WTC11 (cell line): Measurements from ENCODE around the gene ADISSP. TPM values are rescaled to one million over a fixed set of nuclear protein-coding genes. Genes with fewer than 3 reads are reported as not detected.

ENCODE experiments used
- ATAC-seq: fragments of 200-7000 bp; cut with Tn5 transposase; 2 replicates; pipeline ENCODE4 v1.10.0; 2021; ENCODE audit warnings: mild to moderate bottlenecking, moderate library complexity
- CTCF ChIA-PET: fragments of 300-600 bp; sonication (Branson Sonifier 250); formaldehyde crosslinking; loops from one replicate; lab custom pipeline; 2021; ENCODE audit warnings: antibody characterized with exemption; lab: Charles Lee
- POLR2A ChIA-PET: fragments of 350-600 bp; sonication (Branson Sonifier 250); formaldehyde crosslinking; loops from one replicate; lab custom pipeline; 2021; ENCODE audit warnings: antibody characterized with exemption; lab: Charles Lee
- DNase-seq: peaks from one replicate; pipeline ENCODE4 v3.0.0; 2021; ENCODE audit warnings: low spot score
- H3K27ac Mint-ChIP-seq: 2 replicates; pipeline ENCODE4 v1.8.0; 2021; ENCODE audit warnings: mixed read lengths
- H3K27me3 Mint-ChIP-seq: 2 replicates; pipeline ENCODE4 v1.8.0; 2021; ENCODE audit warnings: low read depth, mild to moderate bottlenecking, moderate library complexity, mixed read lengths
- H3K36me3 Mint-ChIP-seq: 2 replicates; pipeline ENCODE4 v1.8.0; 2021; ENCODE audit warnings: mixed read lengths
- H3K4me1 Mint-ChIP-seq: 2 replicates; pipeline ENCODE4 v1.8.0; 2022; ENCODE audit warnings: mixed read lengths
- H3K4me3 Mint-ChIP-seq: 2 replicates; pipeline ENCODE4 v1.8.0; 2021; ENCODE audit warnings: mild to moderate bottlenecking, moderate library complexity, mixed read lengths
- H3K9me3 Mint-ChIP-seq: 2 replicates; pipeline ENCODE4 v1.8.0; 2021; ENCODE audit warnings: mixed read lengths
- ATF6 ChIP-seq: sonication (generic); formaldehyde crosslinking; IDR thresholded peaks from 2 replicates; pipeline ENCODE4 v1.8.1; 2023; ENCODE audit warnings: mild to moderate bottlenecking, missing genetic modification reagents
- CDX4 ChIP-seq: fragments of 250-450 bp; sonication (Bioruptor Pico); IDR thresholded peaks from 2 replicates; pipeline ENCODE4 v1.9.0; 2021; ENCODE audit warnings: moderate library complexity, mild to moderate bottlenecking, inconsistent platforms, borderline replicate concordance
- FOXK1 ChIP-seq: sonication (generic); formaldehyde crosslinking; IDR thresholded peaks from 2 replicates; pipeline ENCODE4 v1.8.0; 2022; ENCODE audit warnings: mild to moderate bottlenecking, moderate library complexity, missing genetic modification reagents
- FOXP1 ChIP-seq: sonication (generic); formaldehyde crosslinking; IDR thresholded peaks from 2 replicates; pipeline ENCODE4 v1.8.0; 2022; ENCODE audit warnings: missing genetic modification reagents, mild to moderate bottlenecking, moderate library complexity, borderline replicate concordance
- HMGA2 ChIP-seq: fragments of 250-450 bp; sonication (Bioruptor Pico); IDR thresholded peaks from 2 replicates; pipeline ENCODE4 v1.4.0; 2021; ENCODE audit warnings: mild to moderate bottlenecking, moderate library complexity
- IRF2 ChIP-seq: sonication (generic); formaldehyde crosslinking; IDR thresholded peaks from 2 replicates; pipeline ENCODE4 v1.8.0; 2022; ENCODE audit warnings: low read depth, missing genetic modification reagents, borderline replicate concordance
- JUN ChIP-seq: sonication (generic); formaldehyde crosslinking; IDR thresholded peaks from 2 replicates; pipeline ENCODE4 v1.8.0; 2023; ENCODE audit warnings: mild to moderate bottlenecking, missing genetic modification reagents
- KAT7 ChIP-seq: sonication (generic); formaldehyde crosslinking; IDR thresholded peaks from 2 replicates; pipeline ENCODE4 v1.8.1; 2023; ENCODE audit warnings: missing genetic modification reagents, mild to moderate bottlenecking, borderline replicate concordance
- NFE2L1 ChIP-seq: sonication (generic); formaldehyde crosslinking; IDR thresholded peaks from 2 replicates; pipeline ENCODE4 v1.8.1; 2023; ENCODE audit warnings: missing genetic modification reagents
- PRDM15 ChIP-seq: sonication (generic); formaldehyde crosslinking; IDR thresholded peaks from 2 replicates; pipeline ENCODE4 v1.8.0; 2022; ENCODE audit warnings: missing genetic modification reagents
- RELA ChIP-seq: sonication (generic); formaldehyde crosslinking; IDR thresholded peaks from 2 replicates; pipeline ENCODE4 v1.8.1; 2022; ENCODE audit warnings: missing genetic modification reagents, mild to moderate bottlenecking, borderline replicate concordance
- RORB ChIP-seq: fragments of 250-450 bp; sonication (Bioruptor Pico); IDR thresholded peaks from 2 replicates; pipeline ENCODE4 v1.9.0; 2021; ENCODE audit warnings: mild to moderate bottlenecking
- TEAD1 ChIP-seq: sonication (generic); formaldehyde crosslinking; IDR thresholded peaks from 2 replicates; pipeline ENCODE4 v1.8.0; 2022; ENCODE audit warnings: mild to moderate bottlenecking, missing genetic modification reagents
- ZNF138 ChIP-seq: sonication (generic); formaldehyde crosslinking; conservative IDR thresholded peaks from 2 replicates; pipeline ENCODE4 v1.8.1; 2022; ENCODE audit warnings: mild to moderate bottlenecking, moderate library complexity, missing genetic modification reagents
- ZNF219 ChIP-seq: sonication (generic); formaldehyde crosslinking; IDR thresholded peaks from 2 replicates; pipeline ENCODE4 v1.8.0; 2023; ENCODE audit warnings: missing genetic modification reagents, mild to moderate bottlenecking, borderline replicate concordance
- ZNF396 ChIP-seq: fragments of 250-450 bp; sonication (Bioruptor Pico); IDR thresholded peaks from 2 replicates; pipeline ENCODE4 v1.8.0; 2021; ENCODE audit warnings: mild to moderate bottlenecking, moderate library complexity, borderline replicate concordance
- ZNF671 ChIP-seq: fragments of 250-450 bp; sonication (Bioruptor Pico); IDR thresholded peaks from 2 replicates; pipeline ENCODE4 v1.8.0; 2021; ENCODE audit warnings: mild to moderate bottlenecking
- total RNA-seq: library from RNA; stranded (reverse); gene quantifications from 3 replicates; pipeline ENCODE4 v1.2.3, GENCODE V29; 2021
- TF ChIP-seq, protein P1 (sequence below): sonication (generic); formaldehyde crosslinking; IDR thresholded peaks from 2 replicates; pipeline ENCODE4 v1.8.1; 2023; ENCODE audit warnings: mild to moderate bottlenecking, missing genetic modification reagents, borderline replicate concordance
- TF ChIP-seq, protein P2 (sequence below): sonication (generic); formaldehyde crosslinking; IDR thresholded peaks from 2 replicates; pipeline ENCODE4 v1.8.1; 2022; ENCODE audit warnings: low read depth, mild to moderate bottlenecking, moderate library complexity, missing genetic modification reagents, borderline replicate concordance

The ADISSP gene
- total RNA-seq, 1 experiment from 2014 or later: 129 TPM

DNA sequence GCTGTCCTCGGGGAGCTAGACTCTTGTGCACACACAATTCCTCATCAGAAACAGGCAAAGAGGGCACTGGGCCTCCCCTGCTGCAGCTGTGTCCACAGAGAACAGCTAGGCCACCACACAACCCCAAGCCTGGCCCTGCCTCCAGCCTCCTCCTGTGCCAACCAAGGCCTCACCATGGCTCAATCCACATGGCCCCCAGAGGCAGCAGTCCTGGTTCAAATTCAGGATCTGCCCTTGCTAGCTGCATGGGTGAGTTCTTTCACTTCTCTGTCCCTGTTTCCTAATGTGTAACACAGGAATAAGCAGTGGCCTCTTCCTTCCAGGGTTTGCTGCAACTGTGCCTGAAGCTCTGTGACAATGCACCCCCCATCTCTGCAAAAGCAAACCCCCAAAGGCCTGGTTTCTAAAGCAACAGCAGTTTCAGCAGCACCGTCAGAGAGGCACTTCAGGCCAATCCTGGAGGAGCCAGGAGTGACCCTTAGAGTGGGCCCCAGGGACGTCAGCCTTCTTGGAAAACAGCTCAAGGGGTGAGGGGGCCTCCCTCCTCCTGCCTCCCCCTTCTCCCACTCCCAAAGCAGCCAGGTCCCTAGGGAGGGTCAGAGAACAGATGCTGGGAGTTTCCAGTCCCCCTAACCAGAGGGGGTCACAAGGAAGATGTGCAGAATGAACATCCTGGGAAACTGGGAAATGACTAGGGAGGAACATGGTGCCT lies 2.2 kb downstream of the ADISSP start (continued):
- TF ChIP-seq, protein P1, sequence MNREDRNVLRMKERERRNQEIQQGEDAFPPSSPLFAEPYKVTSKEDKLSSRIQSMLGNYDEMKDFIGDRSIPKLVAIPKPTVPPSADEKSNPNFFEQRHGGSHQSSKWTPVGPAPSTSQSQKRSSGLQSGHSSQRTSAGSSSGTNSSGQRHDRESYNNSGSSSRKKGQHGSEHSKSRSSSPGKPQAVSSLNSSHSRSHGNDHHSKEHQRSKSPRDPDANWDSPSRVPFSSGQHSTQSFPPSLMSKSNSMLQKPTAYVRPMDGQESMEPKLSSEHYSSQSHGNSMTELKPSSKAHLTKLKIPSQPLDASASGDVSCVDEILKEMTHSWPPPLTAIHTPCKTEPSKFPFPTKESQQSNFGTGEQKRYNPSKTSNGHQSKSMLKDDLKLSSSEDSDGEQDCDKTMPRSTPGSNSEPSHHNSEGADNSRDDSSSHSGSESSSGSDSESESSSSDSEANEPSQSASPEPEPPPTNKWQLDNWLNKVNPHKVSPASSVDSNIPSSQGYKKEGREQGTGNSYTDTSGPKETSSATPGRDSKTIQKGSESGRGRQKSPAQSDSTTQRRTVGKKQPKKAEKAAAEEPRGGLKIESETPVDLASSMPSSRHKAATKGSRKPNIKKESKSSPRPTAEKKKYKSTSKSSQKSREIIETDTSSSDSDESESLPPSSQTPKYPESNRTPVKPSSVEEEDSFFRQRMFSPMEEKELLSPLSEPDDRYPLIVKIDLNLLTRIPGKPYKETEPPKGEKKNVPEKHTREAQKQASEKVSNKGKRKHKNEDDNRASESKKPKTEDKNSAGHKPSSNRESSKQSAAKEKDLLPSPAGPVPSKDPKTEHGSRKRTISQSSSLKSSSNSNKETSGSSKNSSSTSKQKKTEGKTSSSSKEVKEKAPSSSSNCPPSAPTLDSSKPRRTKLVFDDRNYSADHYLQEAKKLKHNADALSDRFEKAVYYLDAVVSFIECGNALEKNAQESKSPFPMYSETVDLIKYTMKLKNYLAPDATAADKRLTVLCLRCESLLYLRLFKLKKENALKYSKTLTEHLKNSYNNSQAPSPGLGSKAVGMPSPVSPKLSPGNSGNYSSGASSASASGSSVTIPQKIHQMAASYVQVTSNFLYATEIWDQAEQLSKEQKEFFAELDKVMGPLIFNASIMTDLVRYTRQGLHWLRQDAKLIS (CRISPR knock-in tag): no peak
- TF ChIP-seq, protein P2, sequence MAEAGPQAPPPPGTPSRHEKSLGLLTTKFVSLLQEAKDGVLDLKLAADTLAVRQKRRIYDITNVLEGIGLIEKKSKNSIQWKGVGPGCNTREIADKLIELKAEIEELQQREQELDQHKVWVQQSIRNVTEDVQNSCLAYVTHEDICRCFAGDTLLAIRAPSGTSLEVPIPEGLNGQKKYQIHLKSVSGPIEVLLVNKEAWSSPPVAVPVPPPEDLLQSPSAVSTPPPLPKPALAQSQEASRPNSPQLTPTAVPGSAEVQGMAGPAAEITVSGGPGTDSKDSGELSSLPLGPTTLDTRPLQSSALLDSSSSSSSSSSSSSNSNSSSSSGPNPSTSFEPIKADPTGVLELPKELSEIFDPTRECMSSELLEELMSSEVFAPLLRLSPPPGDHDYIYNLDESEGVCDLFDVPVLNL (CRISPR knock-in tag): no peak
- TF ChIP-seq ZNF671 (CRISPR knock-in tag): no peak
- no peak for TF ChIP-seq CDX4 (CRISPR knock-in tag)
- TF ChIP-seq TEAD1 (CRISPR knock-in tag): no peak
- TF ChIP-seq FOXK1 (CRISPR knock-in tag): no peak
- TF ChIP-seq KAT7: no peak
- TF ChIP-seq, all 79 proteins: peak for 0

GRCh38 chr20:3764659-3765058 lies 2.9 kb downstream of the ADISSP start:
- no peaks in the 10 kb centered on the region for H3K9me3 Mint-ChIP-seq
- DNase-seq (no peak), ATAC-seq (no peak)
- H3K4me1 Mint-ChIP-seq: peaks cover 22% of the 10 kb centered on the region
- no peaks in the 10 kb centered on the region; the same call in 1 of the 2 replicates for H3K27me3 Mint-ChIP-seq
- H3K27ac Mint-ChIP-seq: no peak overlapping the region
- H3K4me3 Mint-ChIP-seq: no peak overlapping the region
- peaks cover 3% of the 10 kb centered on the region for H3K36me3 Mint-ChIP-seq
- CTCF ChIA-PET: interaction anchor here (8.1 kb wide), 1 partner anchor 13 kb away, joined by 195 read pairs; no protein-coding TSS in a partner anchor
- POLR2A ChIA-PET: no interaction called here
- TF ChIP-seq ZNF138 (CRISPR knock-in tag) (no peak), ZNF219 (CRISPR knock-in tag) (no peak), PRDM15 (CRISPR knock-in tag) (no peak), HMGA2 (no peak), FOXP1 (CRISPR knock-in tag) (no peak), JUN (no peak), ATF6 (CRISPR knock-in tag) (no peak), RORB (no peak), IRF2 (no peak), NFE2L1 (CRISPR knock-in tag) (no peak), ZNF396 (CRISPR knock-in tag) (no peak), RELA (CRISPR knock-in tag) (no peak), CDX4 (CRISPR knock-in tag) (no peak)
- TF ChIP-seq, protein P1 (CRISPR knock-in tag): no peak
